HG02943 (cell line): ENCODE results near the gene CCDC171.
"Not testable (repeated sequence)": the region's sequence is repeated elsewhere in the genome, so short reads cannot be mapped to it uniquely, and the experiment has no call there.

ENCODE experiments used
- ATAC-seq: cut with Tn5 transposase; IDR thresholded peaks from one replicate; pipeline ENCODE4 v1.9.1; 2021; ENCODE audit warnings: mild to moderate bottlenecking, low read depth, moderate library complexity; ENCODE audit not compliant: unreplicated experiment

The CCDC171 gene

GRCh38 chr9:15670246-15670645 is 117.4 kb downstream of the CCDC171 start:
- peak; percentile 71 for ATAC-seq

GRCh38 chr9:15670894-15671293 is 118.1 kb downstream of the CCDC171 start:
- peak; percentile 95 for ATAC-seq

GRCh38 chr9:15693701-15694100 is 140.9 kb downstream of the CCDC171 start:
- no peak for ATAC-seq

GRCh38 chr9:15696979-15697378 is 144.1 kb downstream of the CCDC171 start:
- ATAC-seq = no peak

- no peak for ATAC-seq
Measured at GRCh38 chr9:15697446-15697851, 144.6 kb downstream of the CCDC171 start.

- not testable (repeated sequence) for ATAC-seq
Measured at GRCh38 chr9:15699876-15700559, 147.2 kb downstream of the CCDC171 start.

GRCh38 chr9:15707000-15707399 is 154.2 kb downstream of the CCDC171 start:
- ATAC-seq = no peak

GRCh38 chr9:15711531-15711930 is 158.7 kb downstream of the CCDC171 start:
- ATAC-seq = no peak

GRCh38 chr9:15711931-15712330 is 159.1 kb downstream of the CCDC171 start:
- no peak for ATAC-seq

- no peak for ATAC-seq
Measured at GRCh38 chr9:15714746-15715145, 161.9 kb downstream of the CCDC171 start.

GRCh38 chr9:15717290-15717967 is 164.6 kb downstream of the CCDC171 start:
- ATAC-seq = no peak

- no peak for ATAC-seq
Measured at GRCh38 chr9:15718423-15718822, 165.6 kb downstream of the CCDC171 start.

GRCh38 chr9:15720861-15721260 is 168.0 kb downstream of the CCDC171 start:
- ATAC-seq = no peak

- no peak for ATAC-seq
Measured at GRCh38 chr9:15722888-15723287, 170.0 kb downstream of the CCDC171 start.

GRCh38 chr9:15724016-15724415 is 171.2 kb downstream of the CCDC171 start:
- ATAC-seq = no peak

GRCh38 chr9:15724612-15725011 is 171.8 kb downstream of the CCDC171 start:
- ATAC-seq = no peak

GRCh38 chr9:15725953-15726352 is 173.1 kb downstream of the CCDC171 start:
- no peak for ATAC-seq

GRCh38 chr9:15729507-15729906 is 176.7 kb downstream of the CCDC171 start:
- ATAC-seq = no peak

- no peak for ATAC-seq
Measured at GRCh38 chr9:15735083-15735857, 182.4 kb downstream of the CCDC171 start.

GRCh38 chr9:15736569-15736968 is 183.7 kb downstream of the CCDC171 start:
- ATAC-seq = no peak

GRCh38 chr9:15738011-15738410 is 185.2 kb downstream of the CCDC171 start:
- ATAC-seq = no peak
